Heart right ventricle (tissue), 16 donors: ENCODE measurements around the gene DAB2IP. TPM values are rescaled to one million over a fixed set of nuclear protein-coding genes. Genes with fewer than 3 reads are reported as not detected.
"Not testable (repeated sequence)": the region's sequence is repeated elsewhere in the genome, so short reads cannot be mapped to it uniquely, and the experiment has no call there.

Experiments
- ATAC-seq, 8 donors: fragments of 200-7000 bp; cut with Tn5 transposase; one replicate each; pipeline ENCODE4 v1.9.1; 2020; ENCODE audit warnings: mild to moderate bottlenecking in 8 of 8, moderate library complexity in 8 of 8, moderate number of reproducible peaks in 1 of 8
- DNase-seq, 2 donors: peaks; one replicate each; pipeline ENCODE4 v3.0.0-alpha.2; 2020
- H3K27ac ChIP-seq, 10 donors: fragments of 200-600 bp; sonication (generic) in 2 of 10; one replicate each; pipeline versions ENCODE4 v1.5.0 to v1.8.0; 2020 to 2022; ENCODE audit warnings: mild to moderate bottlenecking in 3 of 10
- H3K27me3 ChIP-seq, 7 donors: fragments of 200-600 bp; one replicate each; pipeline ENCODE4 v1.8.0; 2021 to 2022; ENCODE audit warnings: mild to moderate bottlenecking in 2 of 7
- H3K36me3 ChIP-seq, 9 donors: fragments of 200-600 bp; sonication (generic) in 1 of 9; one replicate each; pipeline versions ENCODE4 v1.5.0 to v1.8.0; 2020 to 2022; ENCODE audit warnings: mild to moderate bottlenecking in 2 of 9
- H3K4me1 ChIP-seq, 9 donors: fragments of 200-600 bp; sonication (generic) in 1 of 9; one replicate each; pipeline versions ENCODE4 v1.5.0 to v1.8.0; 2020 to 2022; ENCODE audit warnings: mild to moderate bottlenecking in 4 of 9
- H3K4me3 ChIP-seq, 10 donors: fragments of 200-600 bp; sonication (generic) in 2 of 10; one replicate each; pipeline versions ENCODE4 v1.5.0 to v1.8.0; 2020 to 2022; ENCODE audit warnings: mild to moderate bottlenecking in 7 of 10, moderate library complexity in 2 of 10
- H3K9me3 ChIP-seq, 11 donors: fragments of 200-600 bp in 10 of 11; sonication (generic) in 2 of 11; one replicate each; pipeline versions ENCODE4 v1.5.0 to v1.8.0; 2013 to 2022; ENCODE audit warnings: mild to moderate bottlenecking in 2 of 11, control low read depth in 1 of 11, moderate library complexity in 1 of 11
- CTCF ChIP-seq, 9 donors: fragments of 200-600 bp; sonication (generic) in 2 of 9; IDR thresholded peaks; one replicate each; pipeline versions ENCODE4 v1.5.0 to v1.8.0; 2021 to 2022; ENCODE audit warnings: antibody characterized with exemption in 9 of 9, mild to moderate bottlenecking in 5 of 9, moderate library complexity in 1 of 9
- WGBS, 2 donors: extraction: QIAGEN DNeasy Blood & Tissue Kit; methylation state at CpG; one replicate each; pipeline ENCODE4 v1.1.7; 2013; ENCODE audit warnings: inconsistent platforms in 1 of 2; 5-methylcytosine and 5-hydroxymethylcytosine counted together
- intact Hi-C, 10 donors: fragments of 100-400 bp; cut with DNase I; formaldehyde crosslinking; loops; one replicate each; pipeline versions ENCODE4 v1.11.1 to v1.14.2; 2022
- polyA plus RNA-seq, 2 donors: library from polyadenylated mRNA; stranded (reverse); fragments of 200-250 nt; gene quantifications; one replicate each; pipeline ENCODE4 v1.2.3, GENCODE V29; 2013
- total RNA-seq, 10 donors: library from RNA; stranded (reverse); fragmentation: NEBNext Ultra II Directional in 3 of 10; extraction: Animal tissue kit (Norgen Biotek cat#: 25700) in 3 of 10; gene quantifications; one replicate each; pipeline versions ENCODE4 v1.2.1 to v1.2.4, GENCODE V29; 2021 to 2023
- donor health status: Arrhythmogenic right ventricular cardiomyopathy.
- donor health status: ischemic (EF 13 %, LVEDD 7.1; RV severe dilation, severe dysfunction).
- donor health status: healthy with polysubstance abuse.
- donor health status: DM: no; HTN: yes; CAD: no.
- donor health status: DM: no; HTN: no; CAD: no.
- donor health status: ischemic (EF 25% LVEDD 6.9; RV normal size, moderate dysfunction).
- donor health status: ischemic (EF 25% LVEDD 5.7; RV mildly dilated, moderate dysfunction).
- donor health status: healthy.
- donor health status: DM: yes; HTN: yes; CAD: no.
- donor health status: Ischemic cardiomyopathy.
- donor health status: ischemic (EF 35%, LVEDD 5.7; RV mildly dilated, moderate dysfunction).
- donor health status: nonischemic (EF 11% LVEDD 7.7; RV severe dilation, severe dysfunction).
- donor health status: DM: yes; HTN: yes; CAD: no.
- donor health status: PGD.
- donor health status: ischemic (EF 29% LVEDD 5.4; RV normal size, mild dysfunction).
- donor health status: nonischemic (EF 23%, LVEDD 6.1; RV moderate dilation, normal function).

Gene DAB2IP
- total and polyA plus RNA-seq, 12 donors: 18.1 to 71.1 (median 52.8) TPM

DNA sequence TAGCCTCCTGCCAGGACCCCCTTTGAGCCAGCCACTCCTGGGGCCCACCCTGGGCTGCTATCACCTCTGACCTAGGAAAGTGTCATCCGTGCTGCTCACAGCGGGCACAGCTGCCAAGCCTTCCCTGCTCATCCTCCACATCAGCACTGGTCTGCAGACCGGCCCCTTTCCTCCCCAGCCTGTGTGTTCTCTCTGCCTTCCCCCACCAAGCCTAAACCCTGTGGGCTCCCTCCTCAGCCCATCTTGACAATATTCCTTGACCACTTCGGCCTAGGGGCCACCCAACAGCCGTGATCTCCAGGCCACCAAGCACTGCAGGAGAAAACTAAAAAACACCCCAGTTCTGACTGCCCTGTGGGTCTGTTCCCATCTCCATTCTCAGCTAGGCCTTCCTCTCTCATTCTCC lies 135.1 kb downstream of the DAB2IP start:
- Histone ChIP-seq H3K27me3 (no peaks in the 10 kb centered on the region), H3K4me3 (no peak overlapping the region), H3K4me1 (peaks cover 0 to 25% (median 7%) of the 10 kb centered on the region in 9 donors), H3K9me3 (no peaks in the 10 kb centered on the region), H3K27ac (no peak overlapping the region), H3K36me3 (peaks cover 4 to 48% (median 21%) of the 10 kb centered on the region in 9 donors)
- TF ChIP-seq CTCF (IDR thresholded peaks at IDR 0.05): no peak
- 84 to 86% methylated on average over 5 of the region's 5 CpGs for WGBS, 2 donors
- DNase-seq (no peak), ATAC-seq (no peak)
- intact Hi-C loops: no loop called here

DNA sequence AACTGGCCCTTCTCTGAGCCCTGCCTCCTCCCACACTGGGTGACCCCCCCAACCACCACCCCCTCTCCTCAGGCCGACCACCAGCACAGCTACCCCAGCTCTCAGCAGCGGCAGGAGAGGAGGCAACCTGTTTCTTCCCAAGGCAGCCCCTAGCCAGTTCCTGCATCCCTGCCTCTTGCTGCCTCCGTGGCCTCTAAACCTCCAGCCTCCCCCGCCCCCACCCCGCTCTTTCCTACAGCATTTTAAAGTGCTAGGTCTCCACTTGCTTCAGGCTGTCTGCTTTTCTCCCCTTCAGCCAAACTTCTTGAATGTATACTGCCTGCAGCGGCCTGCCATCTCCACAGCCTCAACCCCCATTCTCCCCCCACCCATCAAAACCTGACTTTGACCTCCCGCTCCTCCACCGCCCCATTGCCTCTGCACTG lies 135.6 kb downstream of the DAB2IP start:
- no peak for DNase-seq
- H3K9me3 ChIP-seq: no peaks in the 10 kb centered on the region
- peaks cover 0 to 43% (median 16%) of the 10 kb centered on the region in 9 donors for H3K36me3 ChIP-seq
- no peak overlapping the region for H3K4me3 ChIP-seq
- 86 to 88% methylated on average over 8 of the region's 8 CpGs for whole genome bisulfite sequencing, 2 donors
- TF ChIP-seq CTCF (IDR thresholded peaks at IDR 0.05): no peak
- intact Hi-C loops: no loop called here
- no peak overlapping the region for H3K27ac ChIP-seq
- H3K4me1 ChIP-seq: peaks cover 0 to 21% (median 7%) of the 10 kb centered on the region in 9 donors
- no peak for ATAC-seq
- H3K27me3 ChIP-seq: no peaks in the 10 kb centered on the region

DNA sequence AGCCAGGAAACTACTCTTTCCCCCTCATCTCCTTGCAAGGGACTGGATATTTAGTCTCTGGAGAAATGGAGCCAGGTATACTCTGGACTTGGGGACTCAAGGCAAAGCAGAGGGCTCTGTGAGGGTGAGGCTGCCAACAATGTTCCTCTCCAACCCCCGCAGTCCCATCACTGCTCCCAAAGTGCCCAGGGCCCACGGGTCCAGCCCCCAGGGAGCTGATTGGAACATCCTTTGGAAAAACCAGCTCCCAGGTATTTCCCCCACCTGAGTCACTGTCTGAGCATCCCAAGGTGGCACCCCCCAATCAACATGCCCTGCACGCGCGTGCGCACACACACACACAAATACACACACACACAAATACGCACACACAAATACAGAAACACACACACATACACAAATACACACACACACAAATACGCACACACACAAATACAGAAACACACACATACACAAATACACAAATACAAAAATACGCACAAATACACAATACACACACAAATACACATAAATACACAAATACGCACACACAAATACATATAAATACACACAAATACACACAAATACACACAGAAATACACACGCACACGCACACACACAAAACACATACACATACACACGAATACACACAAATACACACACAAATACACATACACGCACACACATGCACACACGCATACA lies 137.4 kb downstream of the DAB2IP start:
- H3K36me3 ChIP-seq: peaks cover 0 to 25% (median 2%) of the 10 kb centered on the region in 9 donors
- H3K9me3 ChIP-seq: no peaks in the 10 kb centered on the region
- intact Hi-C loops: no loop called here
- no peak overlapping the region for H3K4me3 ChIP-seq
- no peaks in the 10 kb centered on the region for H3K27me3 ChIP-seq
- WGBS, 2 donors: 89 to 93% methylated on average over 15 of the region's 15 CpGs
- no peak for TF ChIP-seq CTCF (IDR thresholded peaks at IDR 0.05)
- H3K4me1 ChIP-seq: peaks cover 0 to 5% (median 1%) of the 10 kb centered on the region in 9 donors
- DNase-seq (no peak), ATAC-seq (no peak)
- H3K27ac ChIP-seq: no peak overlapping the region

- H3K4me3 ChIP-seq: no peak overlapping the region
- H3K36me3 ChIP-seq: peaks cover 0 to 5% (median under 1%) of the 10 kb centered on the region in 9 donors
- TF ChIP-seq CTCF (IDR thresholded peaks at IDR 0.05): no peak
- DNase-seq (no peak), ATAC-seq (no peak)
- no peaks in the 10 kb centered on the region for H3K9me3 ChIP-seq
- H3K27ac ChIP-seq: no peak overlapping the region
- H3K4me1 ChIP-seq: no peaks in the 10 kb centered on the region
- H3K27me3 ChIP-seq: no peaks in the 10 kb centered on the region
- 76 to 86% methylated on average over 8 to 9 of the region's 14 CpGs for WGBS, 2 donors
- intact Hi-C loops: no loop called here
These were observed 139.4 kb downstream of the DAB2IP start for GRCh38 chr9:121790841-121791240.

- H3K4me3 ChIP-seq, H3K4me1 ChIP-seq, ATAC-seq, H3K27ac ChIP-seq, DNase-seq, H3K36me3 ChIP-seq, H3K27me3 ChIP-seq, H3K9me3 ChIP-seq, intact Hi-C loops: not testable (repeated sequence)
- WGBS, 2 donors: 87 to 88% methylated on average over 10 of the region's 10 CpGs
These were observed 141.0 kb downstream of the DAB2IP start for GRCh38 chr9:121792476-121792875.

GRCh38 chr9:121794334-121794733 lies 142.9 kb downstream of the DAB2IP start:
- H3K9me3 ChIP-seq, DNase-seq, H3K4me1 ChIP-seq, H3K27ac ChIP-seq, H3K4me3 ChIP-seq, H3K36me3 ChIP-seq, ATAC-seq, intact Hi-C loops, H3K27me3 ChIP-seq: not testable (repeated sequence)
- 76 to 82% methylated on average over 6 of the region's 6 CpGs for WGBS, 2 donors
